IPS-20b (cell line): ENCODE measurements around the gene MPZL3.
"Not testable (repeated sequence)": the region's sequence is repeated elsewhere in the genome, so short reads cannot be mapped to it uniquely, and the experiment has no call there.

ENCODE experiments used
- H3K27ac ChIP-seq: one replicate; pipeline ENCODE4 v1.5.1; 2013; ENCODE audit warnings: low read length
- H3K27me3 ChIP-seq: 2 replicates; pipeline ENCODE4 v1.6.1; 2013; ENCODE audit warnings: mild to moderate bottlenecking, low read length, inconsistent platforms; ENCODE audit not compliant: insufficient read depth
- H3K36me3 ChIP-seq: 2 replicates; pipeline ENCODE4 v1.6.1; 2013; ENCODE audit warnings: low read depth, mild to moderate bottlenecking, inconsistent platforms, low read length, moderate library complexity; ENCODE audit not compliant: insufficient read depth
- H3K4me1 ChIP-seq: 2 replicates; pipeline ENCODE4 v1.6.1; 2013; ENCODE audit warnings: mild to moderate bottlenecking, control low read depth, inconsistent platforms, low read length, moderate library complexity; ENCODE audit not compliant: insufficient read depth
- H3K4me3 ChIP-seq: 2 replicates; pipeline ENCODE4 v1.5.1; 2013; ENCODE audit warnings: mild to moderate bottlenecking, low read length, inconsistent platforms
- H3K9ac ChIP-seq: 2 replicates; pipeline ENCODE4 v1.6.1; 2013; ENCODE audit warnings: low read depth, mild to moderate bottlenecking, inconsistent platforms, low read length, moderate library complexity
- H3K9me3 ChIP-seq: 2 replicates; pipeline ENCODE4 v1.6.1; 2013; ENCODE audit warnings: mild to moderate bottlenecking, low read depth, low read length, inconsistent platforms; ENCODE audit not compliant: insufficient read depth

The MPZL3 gene

GRCh38 chr11:118194835-118195627, 57.1 kb downstream of the MPZL3 start:
- no peaks in the 10 kb centered on the region; the same call in 1 of the 2 replicates for H3K27me3 ChIP-seq
- H3K9me3 ChIP-seq: no peaks in the 10 kb centered on the region
- H3K4me3 ChIP-seq: no peak overlapping the region
- H3K4me1 ChIP-seq: peaks cover 9% of the 10 kb centered on the region; the same call in 1 of the 2 replicates
- no peaks in the 10 kb centered on the region for H3K36me3 ChIP-seq
- H3K9ac ChIP-seq: no peak overlapping the region
- no peak overlapping the region for H3K27ac ChIP-seq

GRCh38 chr11:118193910-118194566, 58.1 kb downstream of the MPZL3 start:
- H3K27ac ChIP-seq: no peak overlapping the region
- H3K9ac ChIP-seq: no peak overlapping the region
- H3K36me3 ChIP-seq: no peaks in the 10 kb centered on the region
- no peaks in the 10 kb centered on the region for H3K9me3 ChIP-seq
- H3K4me1 ChIP-seq: peaks cover 9% of the 10 kb centered on the region; the same call in 1 of the 2 replicates
- H3K4me3 ChIP-seq: no peak overlapping the region
- H3K27me3 ChIP-seq: no peaks in the 10 kb centered on the region; the same call in 1 of the 2 replicates

- not testable (repeated sequence) for H3K27ac ChIP-seq, H3K9ac ChIP-seq, H3K4me1 ChIP-seq, H3K27me3 ChIP-seq, H3K9me3 ChIP-seq, H3K36me3 ChIP-seq, H3K4me3 ChIP-seq
Observed at GRCh38 chr11:118192817-118193216, 59.3 kb downstream of the MPZL3 start.

- not testable (repeated sequence) for H3K9me3 ChIP-seq, H3K9ac ChIP-seq, H3K4me3 ChIP-seq, H3K27ac ChIP-seq, H3K36me3 ChIP-seq, H3K4me1 ChIP-seq
- peaks cover 10% of the 10 kb centered on the region for H3K27me3 ChIP-seq
Observed at GRCh38 chr11:118190942-118191506, 61.1 kb downstream of the MPZL3 start.

GRCh38 chr11:118186346-118187107, 65.6 kb downstream of the MPZL3 start:
- Histone ChIP-seq H3K4me3 (no peak overlapping the region), H3K27me3 (peaks cover 10% of the 10 kb centered on the region), H3K36me3 (no peaks in the 10 kb centered on the region), H3K9ac (no peak overlapping the region), H3K9me3 (no peaks in the 10 kb centered on the region), H3K4me1 (no peaks in the 10 kb centered on the region), H3K27ac (no peak overlapping the region)

- Histone ChIP-seq H3K9ac (no peak overlapping the region), H3K27me3 (peaks cover 13% of the 10 kb centered on the region), H3K27ac (no peak overlapping the region)
Observed at GRCh38 chr11:118184784-118185579, 67.2 kb downstream of the MPZL3 start.

GRCh38 chr11:118183691-118184090, 68.5 kb downstream of the MPZL3 start:
- H3K9ac ChIP-seq, H3K4me1 ChIP-seq, H3K27ac ChIP-seq, H3K4me3 ChIP-seq, H3K9me3 ChIP-seq, H3K36me3 ChIP-seq: not testable (repeated sequence)
- H3K27me3 ChIP-seq: peaks cover 18% of the 10 kb centered on the region

More at GRCh38 chr11:118184784-118185579, 67.2 kb downstream of the MPZL3 start:
- no peaks in the 10 kb centered on the region for H3K9me3 ChIP-seq
- H3K4me3 ChIP-seq: no peak overlapping the region
- no peaks in the 10 kb centered on the region for H3K36me3 ChIP-seq
- peaks cover 9% of the 10 kb centered on the region; the same call in 1 of the 2 replicates for H3K4me1 ChIP-seq

GRCh38 chr11:118180300-118180703, 71.9 kb downstream of the MPZL3 start:
- no peaks in the 10 kb centered on the region for H3K9me3 ChIP-seq
- H3K4me3 ChIP-seq: peak overlapping the region; percentile 52; the same call in 1 of the 2 replicates
- H3K27ac ChIP-seq: no peak overlapping the region
- no peak overlapping the region; the same call in 1 of the 2 replicates for H3K9ac ChIP-seq
- peaks cover 20% of the 10 kb centered on the region for H3K27me3 ChIP-seq
- H3K36me3 ChIP-seq: no peaks in the 10 kb centered on the region
- H3K4me1 ChIP-seq: peaks cover 16% of the 10 kb centered on the region

GRCh38 chr11:118176778-118177134, 75.4 kb downstream of the MPZL3 start:
- no peaks in the 10 kb centered on the region for H3K9me3 ChIP-seq
- H3K9ac ChIP-seq: no peak overlapping the region
- H3K4me3 ChIP-seq: peak overlapping the region; percentile 86; the same call in 1 of the 2 replicates
- no peak overlapping the region for H3K27ac ChIP-seq
- no peaks in the 10 kb centered on the region for H3K36me3 ChIP-seq
- H3K4me1 ChIP-seq: peaks cover 19% of the 10 kb centered on the region
- H3K27me3 ChIP-seq: peaks cover 56% of the 10 kb centered on the region
